Limb (tissue), 2 donors: ENCODE data around the gene FCN1.
"Not testable (repeated sequence)": the region's sequence is repeated elsewhere in the genome, so short reads cannot be mapped to it uniquely, and the experiment has no call there.

Experiments
- DNase-seq, 2 donors: peaks; one replicate each; pipeline ENCODE4 v3.0.0-alpha.2; 2016; ENCODE audit errors: extremely low spot score in 2 of 2

The FCN1 gene

DNA sequence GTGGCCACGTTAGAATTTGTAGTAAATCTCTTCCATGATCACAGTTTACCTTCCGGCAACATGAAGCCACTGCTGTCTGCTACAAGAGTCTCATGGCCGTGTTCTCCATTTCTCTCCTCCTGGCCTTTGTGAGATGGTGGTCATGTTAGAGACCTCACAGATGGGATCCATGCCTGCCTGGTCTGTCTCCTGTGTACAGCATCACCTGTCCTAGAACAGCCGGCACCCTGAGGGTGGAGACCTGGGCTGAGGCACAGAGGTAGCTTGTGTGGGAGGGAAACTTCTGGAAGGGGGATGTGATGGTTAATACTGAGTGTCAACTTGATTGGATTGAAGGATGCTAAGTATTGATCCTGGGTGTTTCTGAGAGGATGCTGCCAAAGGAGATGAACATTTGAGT, 40.2 kb downstream of the FCN1 start:
- no peak for DNase-seq

DNA sequence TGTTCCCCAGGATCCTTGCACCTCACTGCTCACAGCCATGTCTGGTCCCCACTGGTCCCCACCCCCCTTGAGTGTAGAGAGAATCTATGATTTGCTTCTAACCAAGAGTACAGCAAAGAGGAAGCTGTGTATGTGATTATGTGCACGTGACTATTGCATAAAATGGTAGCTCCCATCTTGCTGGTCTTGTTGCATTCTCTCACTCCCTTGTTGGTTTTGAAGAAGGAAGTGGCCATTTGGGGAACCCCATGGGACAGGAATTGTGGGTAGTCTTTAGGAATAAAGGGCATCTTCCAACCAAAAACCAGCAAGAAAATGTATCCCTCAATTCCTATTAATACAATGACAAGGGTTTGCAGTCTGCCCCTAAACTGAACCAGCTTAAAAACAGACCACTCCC, 42.3 kb downstream of the FCN1 start:
- DNase-seq: no peak

DNA sequence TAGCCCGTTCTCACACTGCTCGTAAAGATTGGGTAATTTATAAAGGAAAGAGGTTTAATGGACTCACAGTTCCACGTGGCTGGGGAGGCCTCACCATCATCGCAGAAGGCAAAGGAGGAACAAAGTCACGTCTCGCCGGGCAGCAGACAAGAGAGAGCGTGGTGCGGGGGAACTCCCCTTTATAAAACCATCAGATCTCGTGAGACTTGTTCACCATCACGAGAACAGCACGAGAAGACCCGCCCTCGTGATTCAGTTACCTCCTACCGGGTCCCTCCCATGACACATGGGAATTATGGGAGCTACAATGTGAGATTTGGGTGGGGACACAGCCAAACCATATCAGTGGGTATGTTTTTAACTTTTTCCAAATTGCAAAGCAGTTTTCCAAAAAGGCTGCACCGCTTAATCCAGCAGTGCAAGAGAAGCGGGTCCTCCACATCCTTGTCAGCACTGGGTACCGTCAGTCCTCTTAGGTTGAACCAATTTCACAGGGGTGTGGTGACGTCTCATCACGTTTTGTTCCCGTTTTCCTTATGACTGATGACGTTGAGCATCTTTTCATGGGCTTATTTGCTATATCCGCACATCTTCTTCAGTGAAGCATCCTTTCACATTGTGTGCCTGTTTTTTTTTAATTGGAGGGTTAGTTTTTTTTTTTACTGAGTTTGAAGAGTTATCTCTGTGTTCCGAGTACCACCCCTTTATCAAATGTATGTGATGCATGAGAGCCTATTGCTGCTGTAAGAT, 45.1 kb downstream of the FCN1 start:
- DNase-seq: no peak

DNA sequence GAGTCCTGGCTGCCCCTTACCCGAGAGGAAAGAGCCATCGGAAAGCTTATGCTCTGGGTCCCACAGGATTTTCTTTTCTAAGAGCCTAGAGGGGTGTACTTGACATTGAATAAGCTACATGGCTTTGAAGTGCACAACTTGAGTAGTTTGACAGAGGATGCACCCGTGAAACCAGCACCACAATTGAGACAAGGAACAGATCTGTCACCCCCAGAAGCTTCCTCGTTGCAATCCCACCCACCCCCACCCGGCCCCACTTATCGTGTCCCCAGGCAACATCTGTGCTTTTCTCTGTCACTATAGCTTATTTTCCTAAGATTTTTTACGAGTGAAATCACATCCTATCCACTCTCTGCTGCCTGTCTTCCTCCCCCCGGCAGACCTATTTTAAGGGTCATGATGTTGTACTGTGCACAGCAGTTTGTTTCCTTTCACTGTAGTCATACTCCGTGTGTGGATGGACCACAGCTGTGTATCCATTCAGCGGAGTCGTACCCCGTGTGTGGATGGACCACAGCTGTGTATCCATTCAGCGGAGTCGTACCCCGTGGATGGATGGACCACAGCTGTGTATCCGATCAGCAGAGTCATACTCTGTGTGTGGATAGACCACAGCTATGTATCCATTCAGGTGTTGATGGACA, 45.9 kb downstream of the FCN1 start:
- peak in 1 of 2 donors; percentile 14 for DNase-seq

DNA sequence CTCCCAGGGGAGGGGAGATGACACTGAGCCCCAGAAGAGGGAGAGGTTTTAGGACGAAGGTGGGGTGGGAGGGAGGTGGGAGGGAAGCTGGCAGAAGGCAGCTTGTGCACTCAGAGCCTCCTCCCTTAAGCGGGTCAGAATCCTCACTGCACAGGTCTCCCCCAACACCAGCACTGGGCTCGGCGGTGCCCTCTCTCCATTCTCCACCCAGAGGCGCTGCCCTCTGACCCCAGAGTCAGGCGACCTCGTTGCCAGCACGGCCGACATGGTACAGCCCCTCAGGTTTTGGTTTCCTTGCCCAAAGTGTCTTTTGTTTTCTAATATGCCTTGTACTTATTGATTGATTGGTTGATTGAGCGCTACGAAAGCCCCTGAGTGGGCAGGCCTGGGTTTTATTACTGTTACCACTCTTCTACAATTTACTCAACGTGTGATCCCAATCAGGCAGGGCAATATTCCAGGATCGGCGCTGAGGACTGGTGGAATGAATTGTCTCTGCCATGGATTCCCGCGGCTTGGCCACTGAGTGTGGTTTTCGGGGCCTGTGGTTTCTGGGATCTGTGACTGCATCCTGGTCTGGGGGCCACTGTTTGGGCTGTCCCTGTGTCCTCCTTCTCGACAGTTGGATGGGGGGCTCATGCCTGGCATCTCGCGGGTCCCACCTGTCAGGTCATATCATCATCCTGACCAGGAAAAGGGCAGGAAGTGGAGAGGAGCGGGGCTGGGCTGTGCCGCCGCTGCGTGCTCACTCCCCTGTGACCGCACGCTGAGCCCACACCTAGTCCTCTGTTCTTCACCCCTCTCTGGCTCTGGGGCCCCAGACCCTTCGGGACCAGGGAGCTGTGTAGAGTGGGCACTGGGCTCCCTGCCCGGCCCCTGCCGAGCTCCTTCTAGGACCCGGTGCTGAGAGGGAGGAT, 46.7 kb downstream of the FCN1 start:
- DNase-seq: peak in 1 of 2 donors; percentile 20

DNA sequence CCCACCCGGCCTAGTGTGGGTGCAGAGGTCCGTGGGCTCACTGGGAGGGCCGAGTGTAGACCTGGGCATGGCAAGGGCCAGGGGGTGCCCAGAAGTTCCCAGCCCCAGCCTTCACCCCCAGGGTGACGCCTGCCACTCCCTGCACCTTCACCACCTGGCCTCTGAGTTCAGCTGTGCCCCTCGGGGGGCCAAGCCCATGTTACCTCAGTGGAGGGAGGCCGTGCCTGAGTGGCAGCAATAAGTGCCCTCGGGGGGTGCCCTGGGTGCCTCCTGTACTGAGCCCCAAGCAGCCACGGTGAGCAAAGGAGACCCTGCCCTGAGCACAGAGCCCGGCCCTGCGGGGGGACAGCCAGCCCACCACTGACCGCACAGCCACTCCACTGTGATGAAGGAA, 47.4 kb downstream of the FCN1 start:
- no peak for DNase-seq

DNA sequence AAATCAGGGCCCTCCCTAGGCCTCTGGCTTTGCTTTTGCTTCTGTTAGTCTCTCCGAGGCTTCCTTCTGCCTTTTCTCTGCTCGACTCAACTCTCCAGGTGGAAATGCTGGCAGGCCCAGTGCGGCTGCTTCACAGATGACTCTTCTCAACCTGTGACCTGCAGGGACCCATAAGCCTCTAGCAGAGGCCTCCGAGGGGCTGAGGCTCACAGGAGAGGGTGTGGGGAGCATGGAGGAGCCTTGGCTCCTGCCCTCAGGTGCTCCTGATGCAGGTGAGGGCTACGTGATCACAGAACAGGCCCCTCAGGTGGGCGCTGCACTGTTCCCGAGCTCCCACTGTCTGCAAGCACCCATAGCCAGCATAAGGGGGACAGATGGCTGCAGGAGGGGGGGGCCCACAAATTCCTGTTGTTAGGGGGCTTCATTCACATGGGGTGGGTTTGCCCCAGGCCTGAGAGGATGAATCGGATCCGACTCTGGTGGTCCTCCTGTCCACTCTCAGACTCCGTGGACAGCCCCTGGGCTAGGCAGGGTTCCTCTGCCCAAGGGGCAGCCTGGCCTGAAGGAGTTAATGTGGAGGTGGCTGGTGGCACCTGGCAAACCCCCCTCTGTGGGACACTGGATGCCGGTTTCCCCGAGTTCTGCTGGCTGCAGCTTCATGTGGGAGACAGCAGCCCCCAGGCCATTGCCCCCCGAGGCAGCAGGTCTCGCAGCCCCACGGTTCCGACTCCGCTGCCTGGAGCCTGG, 48.0 kb downstream of the FCN1 start:
- DNase-seq: peak in 1 of 2 donors; percentile 12

DNA sequence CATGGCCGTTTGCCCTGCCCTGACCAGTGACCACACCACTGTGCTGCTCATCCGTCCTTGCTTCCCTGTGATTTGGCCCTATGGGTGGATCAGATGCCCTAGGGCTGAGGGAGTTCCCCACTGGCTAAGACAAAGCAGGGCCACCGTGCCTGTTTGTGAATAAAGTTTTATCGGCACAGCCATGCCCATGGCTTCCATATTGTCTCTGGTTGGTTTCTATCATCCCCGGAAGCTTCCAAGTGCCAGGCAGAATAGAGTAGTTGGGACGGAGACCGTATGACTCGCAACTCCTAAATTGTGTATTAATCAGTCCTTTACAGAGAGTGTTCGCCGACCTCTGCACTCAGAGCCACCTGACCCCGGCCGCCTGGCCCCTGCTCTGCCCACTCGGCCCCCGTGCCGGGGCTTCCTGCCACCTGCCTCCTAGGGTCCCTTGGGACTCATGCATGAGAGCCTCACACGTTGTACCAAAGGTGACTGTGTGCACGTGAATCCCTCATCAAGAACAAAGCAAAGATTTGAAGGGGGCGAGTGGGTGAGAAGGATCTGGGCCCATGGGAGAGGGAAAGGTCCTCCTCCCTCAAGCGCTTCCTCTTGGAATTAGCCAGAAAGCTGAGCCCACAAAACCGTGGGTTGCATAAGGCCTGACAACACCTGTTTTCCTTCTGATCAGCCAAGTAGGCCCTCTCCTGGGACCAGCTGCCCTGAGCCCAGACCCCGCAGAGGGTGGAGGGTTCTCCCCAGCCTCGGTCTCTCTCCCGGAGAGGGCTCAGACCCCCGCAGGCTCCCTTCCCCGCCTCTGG, 48.8 kb downstream of the FCN1 start:
- peak in 1 of 2 donors; percentile 20 for DNase-seq

DNA sequence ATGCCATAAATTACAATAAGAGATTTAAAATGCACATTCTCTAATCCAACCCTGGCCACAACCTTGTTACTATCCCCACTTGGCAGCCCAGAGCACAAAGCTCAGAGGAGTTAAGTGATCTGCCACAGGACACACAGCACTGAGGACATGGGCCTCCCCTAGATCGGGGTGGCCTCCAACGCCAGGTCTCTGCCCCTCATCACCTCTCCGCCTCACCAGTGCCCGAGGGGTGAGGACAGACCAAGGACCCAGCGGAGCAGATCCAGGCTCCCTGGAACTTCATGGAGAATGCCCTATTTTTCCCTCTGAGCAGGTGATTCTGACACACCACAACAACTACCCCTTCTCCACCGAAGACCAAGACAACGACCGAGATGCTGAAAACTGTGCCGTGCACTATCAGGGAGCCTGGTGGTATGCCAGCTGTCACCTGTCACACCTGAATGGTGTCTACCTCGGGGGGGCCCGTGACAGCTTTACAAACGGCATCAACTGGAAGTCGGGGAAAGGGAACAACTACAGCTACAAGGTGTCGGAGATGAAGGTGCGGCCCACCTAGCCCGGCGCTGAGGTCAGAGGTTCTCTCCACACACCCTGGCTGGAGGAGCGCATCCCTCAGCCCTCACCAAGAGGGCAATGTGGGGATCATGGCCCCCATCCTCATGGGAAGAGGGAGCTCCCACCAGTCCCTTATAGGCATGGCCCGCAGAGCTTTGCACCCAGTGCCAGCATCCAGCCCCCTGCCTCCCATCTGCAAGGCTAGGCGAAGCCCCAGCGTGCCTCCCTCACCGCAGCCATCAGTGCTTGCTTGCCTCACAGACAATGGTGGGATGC, 49.6 kb downstream of the FCN1 start:
- DNase-seq: no peak

DNA sequence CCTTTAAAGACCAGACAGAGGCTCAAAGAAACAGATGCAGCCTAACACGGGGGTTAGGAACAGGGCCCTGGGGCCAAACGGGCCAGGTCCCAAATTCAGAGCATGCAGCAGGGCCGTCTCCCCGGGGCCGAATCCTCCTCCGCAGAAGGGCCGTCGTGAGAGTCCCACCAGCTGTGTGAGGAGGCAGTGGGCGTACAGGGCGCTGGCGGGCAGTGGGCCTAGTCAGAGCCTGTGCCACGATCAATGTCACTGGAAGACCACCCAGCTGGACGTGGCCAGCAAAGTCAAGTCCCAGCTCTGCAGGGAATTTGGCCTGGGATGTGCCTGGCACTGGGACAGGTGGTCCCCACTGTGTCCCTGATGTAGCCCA, 52.9 kb downstream of the FCN1 start:
- no peak for DNase-seq

DNA sequence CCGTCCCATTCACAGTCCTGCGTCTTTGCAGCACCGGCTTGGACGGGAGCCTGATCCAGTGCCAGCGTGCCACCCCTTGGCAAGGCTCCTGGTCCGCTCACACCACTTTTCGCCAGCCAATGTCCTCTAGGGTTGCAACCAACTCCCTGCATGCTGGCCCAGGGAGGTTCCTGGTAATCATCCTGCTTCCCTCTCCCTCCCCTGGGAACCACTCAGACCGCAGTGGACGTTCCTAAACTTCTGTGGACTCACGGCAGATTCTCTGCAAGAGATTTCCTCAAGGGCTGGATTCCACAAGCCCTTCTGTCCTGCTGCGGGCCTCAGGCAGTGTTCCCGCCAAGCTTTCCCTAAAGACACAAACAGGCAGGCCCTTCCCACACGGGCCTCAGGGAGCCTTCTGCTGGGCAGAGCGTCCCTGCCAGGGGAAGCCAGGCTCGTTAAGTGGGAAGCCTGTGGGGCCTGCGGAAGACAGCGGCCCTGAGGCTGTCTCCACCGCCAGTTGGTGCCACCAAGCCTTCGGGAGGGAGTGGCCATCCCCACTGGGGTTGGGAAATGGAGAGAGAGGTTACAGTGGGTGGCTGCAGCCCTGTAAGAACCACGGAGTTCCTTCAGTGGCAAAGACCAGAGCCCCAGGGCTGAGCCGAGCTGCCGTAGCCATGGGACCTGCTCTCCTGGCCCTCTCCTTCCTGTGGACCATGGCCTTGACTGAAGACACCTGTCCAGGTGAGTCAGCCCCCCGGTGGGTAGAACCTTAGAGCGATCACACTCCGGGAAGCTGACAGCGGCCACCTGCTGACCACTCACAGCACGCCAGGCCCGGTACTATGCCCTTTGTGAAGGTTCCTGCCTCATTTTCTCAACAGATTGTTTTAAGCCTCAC, 53.5 kb downstream of the FCN1 start:
- DNase-seq: peak in 1 of 2 donors; percentile 26

DNA sequence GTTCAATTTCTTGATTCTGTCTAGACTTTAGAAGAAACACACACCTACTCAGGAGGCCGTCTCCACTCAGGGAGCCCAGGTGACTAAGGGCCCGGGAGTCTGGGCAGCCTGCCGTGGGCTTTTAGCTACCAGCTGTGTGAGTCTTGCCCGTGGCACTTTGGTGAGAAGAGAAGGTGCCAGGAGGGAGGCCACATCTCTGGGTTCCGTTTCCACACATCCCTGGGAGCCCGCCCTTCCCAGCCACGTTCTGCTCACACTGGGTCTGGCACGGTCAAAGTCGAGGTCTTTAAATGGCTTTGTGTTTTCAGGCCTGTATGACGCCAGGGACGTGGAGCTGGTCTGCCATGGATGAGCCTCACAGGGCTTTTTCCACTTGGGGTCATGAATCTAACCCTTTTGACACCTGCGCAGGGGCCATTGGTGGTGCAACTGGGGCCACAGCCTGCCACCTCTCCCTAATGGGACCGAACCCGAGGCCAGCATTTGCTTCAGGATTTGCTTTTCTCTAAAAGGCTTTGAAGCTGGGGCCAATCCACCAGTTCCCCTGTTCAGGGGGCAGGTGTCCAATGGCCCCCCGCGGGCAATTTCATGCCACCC, 54.3 kb downstream of the FCN1 start:
- DNase-seq: peak in 1 of 2 donors; percentile 36

DNA sequence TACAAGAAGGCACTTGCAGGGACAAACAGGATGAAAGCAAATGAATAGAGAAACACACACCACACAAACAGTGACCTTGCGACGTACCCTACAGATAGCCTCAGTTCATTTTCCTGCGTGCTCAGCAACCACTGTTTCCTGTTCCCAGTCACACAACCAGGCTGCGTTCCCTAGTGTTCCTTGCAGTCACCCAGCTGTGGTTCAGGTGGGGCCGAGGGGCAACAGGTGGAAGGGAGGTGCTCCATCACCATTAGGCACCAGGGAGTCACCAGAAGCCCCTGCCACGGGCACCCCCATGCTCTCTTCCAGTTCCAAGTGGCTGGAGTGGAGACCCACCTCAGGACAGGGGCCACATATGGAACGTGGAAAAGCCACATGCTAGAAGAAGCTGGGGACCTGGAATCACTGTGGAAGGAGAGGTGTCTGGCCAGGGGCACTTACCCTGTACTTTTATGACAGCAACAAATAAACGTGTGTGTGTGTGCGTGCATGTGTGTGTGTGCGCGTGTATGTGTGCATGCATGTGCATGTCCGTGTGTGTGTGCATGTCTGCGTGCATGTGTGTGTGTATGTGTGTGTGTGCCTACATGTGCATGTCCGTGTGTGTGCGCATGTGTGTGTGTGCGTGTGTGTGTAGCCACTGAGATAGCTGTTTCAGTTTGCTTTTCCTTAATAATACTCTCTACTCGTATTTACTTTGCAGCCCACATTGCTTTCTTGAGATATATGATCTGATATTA, 55.9 kb downstream of the FCN1 start:
- no peak for DNase-seq

DNA sequence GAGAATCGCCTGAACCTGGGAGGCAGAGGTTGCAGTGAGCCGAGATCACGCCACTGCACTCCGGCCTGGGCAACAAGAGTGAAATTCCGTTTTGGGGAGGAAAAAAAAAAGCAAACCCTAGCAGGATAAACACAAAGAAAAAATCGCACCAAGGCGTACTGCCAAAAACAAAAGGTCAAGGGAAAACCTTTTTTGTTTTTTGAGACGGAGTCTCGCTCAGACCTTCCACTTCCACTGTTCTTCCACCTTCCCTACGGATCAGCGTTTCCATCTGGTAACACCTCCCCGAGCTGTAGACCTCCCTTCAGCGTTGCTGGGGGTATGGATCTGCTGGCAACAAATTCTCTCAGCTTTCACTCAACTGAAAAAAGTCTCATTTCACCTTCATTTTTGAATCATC, 57.2 kb downstream of the FCN1 start:
- no peak for DNase-seq

DNA sequence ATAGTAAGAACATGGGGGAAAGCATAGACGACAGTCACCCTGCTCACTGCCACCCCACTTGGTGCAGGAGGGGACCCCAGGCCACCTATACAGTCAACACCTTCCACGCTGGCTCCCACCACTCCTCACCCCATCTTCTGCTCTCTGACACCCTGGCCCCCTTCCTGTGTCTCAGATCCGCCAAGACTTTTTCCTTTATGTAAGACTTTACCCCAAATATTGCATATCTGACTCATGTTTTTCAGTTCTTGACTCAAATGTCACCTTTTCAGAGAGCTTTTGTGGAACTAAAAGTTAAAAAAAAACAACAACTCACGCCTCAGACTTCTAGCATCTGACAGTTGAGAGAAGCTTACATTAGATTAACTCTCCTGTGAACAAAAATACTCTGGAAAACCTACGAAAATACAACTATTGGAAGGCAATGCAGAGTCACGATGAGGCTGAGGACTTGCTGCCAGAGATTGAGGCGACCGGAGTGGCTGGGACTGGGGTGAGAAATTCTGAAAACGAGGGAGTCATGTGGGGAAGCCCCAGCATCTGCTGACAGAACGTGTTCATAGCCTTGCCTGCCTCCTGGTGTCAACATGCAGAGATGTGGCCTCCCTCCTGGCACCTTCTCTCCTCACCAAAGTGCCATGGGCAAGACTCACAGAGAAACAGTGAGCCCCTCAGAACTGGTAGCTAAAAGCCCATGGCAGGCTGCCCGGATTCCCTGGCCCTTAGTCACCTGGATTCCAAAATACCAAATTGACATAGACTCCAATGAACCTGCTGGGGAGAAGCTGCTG, 59.5 kb downstream of the FCN1 start:
- DNase-seq: no peak

DNA sequence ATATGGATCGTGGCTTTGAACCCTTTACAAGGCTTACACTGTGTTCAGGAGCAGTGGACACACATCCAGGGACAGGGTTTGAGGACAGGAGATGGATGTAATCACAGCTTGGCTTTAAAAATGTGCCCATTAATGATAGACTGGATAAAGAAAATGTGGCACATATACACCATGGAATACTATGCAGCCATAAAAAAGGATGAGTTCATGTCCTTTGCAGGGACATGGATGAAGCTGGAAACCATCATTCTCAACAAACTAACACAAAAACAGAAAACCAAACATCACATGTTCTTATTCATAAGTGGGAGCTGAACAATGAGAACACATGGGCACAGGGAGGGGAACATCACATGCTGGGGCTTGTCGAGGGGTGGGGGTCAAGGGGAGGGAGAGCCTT, 60.3 kb downstream of the FCN1 start:
- DNase-seq: not testable (repeated sequence)

DNA sequence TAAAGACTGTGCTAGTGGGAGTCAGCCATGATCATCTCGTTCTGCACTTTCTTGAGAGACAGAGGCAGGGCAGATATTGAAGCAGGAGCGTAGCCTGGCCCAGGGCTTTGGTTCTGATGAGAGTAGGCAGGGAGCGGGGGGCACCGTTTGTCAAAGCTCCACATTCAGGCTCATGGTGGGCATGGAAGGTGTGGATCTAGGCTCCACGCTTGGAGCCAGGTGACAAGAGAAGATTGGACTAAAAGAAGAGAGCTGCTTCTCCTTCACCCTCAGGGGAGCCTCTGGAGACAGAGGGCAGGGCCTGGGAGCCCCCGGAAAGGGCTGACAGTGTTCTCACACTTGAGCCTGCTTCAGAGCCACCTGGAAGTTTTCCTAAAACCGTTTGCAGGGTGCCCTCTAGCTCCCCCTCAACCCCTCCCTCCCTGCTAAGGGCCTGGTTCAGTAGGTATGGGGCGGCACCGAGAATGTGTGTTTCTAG, 61.8 kb downstream of the FCN1 start:
- no peak for DNase-seq
